ENCODE results near the gene MAP3K4. TPM values are rescaled to one million over a fixed set of nuclear protein-coding genes. Genes with fewer than 3 reads are reported as not detected.
"Not testable (repeated sequence)": the region's sequence is repeated elsewhere in the genome, so short reads cannot be mapped to it uniquely, and the experiment has no call there.

MAP3K4 gene
- total RNA-seq, 2 experiments from 2014 or later: 38.5 to 55.0 TPM

DNA sequence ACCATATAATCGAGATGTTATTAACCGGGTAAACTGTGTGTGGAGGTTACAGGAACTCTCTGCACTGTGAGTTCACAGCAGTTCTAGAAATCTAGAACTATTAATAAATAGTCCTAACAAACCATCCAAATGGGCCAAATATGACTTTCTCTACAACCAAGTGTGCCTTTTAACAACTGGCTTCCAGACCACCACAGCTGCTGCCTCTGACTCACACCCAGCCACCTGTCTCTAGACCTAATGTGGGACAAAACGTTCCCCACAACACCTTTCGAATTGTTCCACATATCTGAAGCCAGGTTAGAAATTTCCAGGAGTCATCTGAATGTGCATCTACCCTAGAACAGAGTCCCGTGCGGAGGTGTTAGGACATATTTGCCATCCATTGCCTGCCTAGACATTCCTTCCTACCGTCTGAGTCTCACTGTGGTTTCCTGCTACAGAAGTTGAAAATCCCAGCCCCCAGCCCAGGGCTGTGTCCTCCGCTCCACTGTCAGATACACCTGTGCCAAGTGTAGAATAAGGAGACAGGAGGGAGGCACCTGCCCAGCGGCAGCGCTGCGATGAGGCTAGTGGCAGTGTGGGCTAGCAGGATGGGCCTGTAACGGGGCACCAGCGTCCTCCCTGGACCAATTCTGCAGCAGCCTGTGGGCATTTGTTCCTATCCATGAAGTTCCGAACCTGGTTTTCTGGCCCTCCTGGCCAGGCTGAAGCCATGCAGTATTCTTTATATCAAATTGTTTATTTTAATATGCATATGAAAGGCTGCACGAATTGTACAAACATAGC lies 28.5 kb upstream of the MAP3K4 start:
- no peak for DNase-seq
- H3K4me3 Mint-ChIP-seq: no peak overlapping the region
- no peaks in the 10 kb centered on the region for H3K9me3 Mint-ChIP-seq (ENCODE audit: low read depth)
- H3K27me3 Mint-ChIP-seq: peaks cover 6% of the 10 kb centered on the region
- CTCF ChIA-PET: no interaction called here
- H3K4me1 Mint-ChIP-seq: no peaks in the 10 kb centered on the region
- no peak for ATAC-seq
- no peak overlapping the region for H3K27ac Mint-ChIP-seq
- no peaks in the 10 kb centered on the region for H3K36me3 Mint-ChIP-seq

DNA sequence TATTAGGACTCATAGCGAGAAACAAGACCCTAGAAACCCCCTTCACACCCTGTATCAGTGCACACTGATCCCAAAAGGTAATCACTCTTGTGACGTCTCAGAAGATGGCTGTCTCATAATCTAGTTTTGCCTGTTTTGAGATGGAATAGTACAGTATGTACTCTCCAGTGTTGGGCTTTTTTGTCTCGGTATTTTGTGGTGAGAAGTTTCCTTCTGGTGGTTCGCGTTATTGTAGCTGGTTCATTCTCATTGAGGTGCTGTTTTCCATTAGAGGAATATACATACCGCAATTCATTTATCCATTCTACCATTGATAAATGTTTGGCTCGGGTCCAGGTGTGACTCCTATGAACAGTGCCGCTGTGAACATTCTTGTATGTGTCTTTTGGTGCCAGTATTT lies 27.9 kb upstream of the MAP3K4 start:
- DNase-seq (no peak), ATAC-seq (no peak)
- Mint-ChIP-seq H3K27me3 (peaks cover 6% of the 10 kb centered on the region), H3K4me1 (no peaks in the 10 kb centered on the region), H3K27ac (no peak overlapping the region), H3K9me3 (ENCODE audit: low read depth) (no peaks in the 10 kb centered on the region), H3K4me3 (no peak overlapping the region), H3K36me3 (no peaks in the 10 kb centered on the region)
- CTCF ChIA-PET: no interaction called here

DNA sequence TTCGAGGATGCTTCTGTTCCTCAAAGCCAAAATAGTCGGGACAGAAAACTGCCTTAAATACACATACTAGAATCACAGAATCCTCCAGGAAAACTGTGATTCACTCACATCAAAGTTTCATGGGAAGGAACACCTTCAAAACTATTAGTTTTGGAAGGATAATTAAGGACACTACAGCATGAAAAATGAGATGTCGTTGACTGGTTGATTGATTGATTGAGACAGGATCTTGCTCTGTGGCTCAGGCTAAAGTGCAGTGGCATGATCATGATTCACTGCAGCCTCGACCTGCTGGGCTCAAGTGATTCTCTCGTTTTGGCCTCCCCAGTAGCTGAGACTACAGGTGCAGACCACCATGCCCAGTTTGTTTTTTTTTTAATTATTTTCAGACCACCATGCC lies 25.7 kb upstream of the MAP3K4 start:
- Mint-ChIP-seq H3K4me1 (no peaks in the 10 kb centered on the region), H3K4me3 (no peak overlapping the region), H3K27me3 (peaks cover 14% of the 10 kb centered on the region), H3K9me3 (ENCODE audit: low read depth) (no peaks in the 10 kb centered on the region), H3K27ac (no peak overlapping the region), H3K36me3 (no peaks in the 10 kb centered on the region)
- CTCF ChIA-PET: no interaction called here
- ATAC-seq (no peak), DNase-seq (no peak)

DNA sequence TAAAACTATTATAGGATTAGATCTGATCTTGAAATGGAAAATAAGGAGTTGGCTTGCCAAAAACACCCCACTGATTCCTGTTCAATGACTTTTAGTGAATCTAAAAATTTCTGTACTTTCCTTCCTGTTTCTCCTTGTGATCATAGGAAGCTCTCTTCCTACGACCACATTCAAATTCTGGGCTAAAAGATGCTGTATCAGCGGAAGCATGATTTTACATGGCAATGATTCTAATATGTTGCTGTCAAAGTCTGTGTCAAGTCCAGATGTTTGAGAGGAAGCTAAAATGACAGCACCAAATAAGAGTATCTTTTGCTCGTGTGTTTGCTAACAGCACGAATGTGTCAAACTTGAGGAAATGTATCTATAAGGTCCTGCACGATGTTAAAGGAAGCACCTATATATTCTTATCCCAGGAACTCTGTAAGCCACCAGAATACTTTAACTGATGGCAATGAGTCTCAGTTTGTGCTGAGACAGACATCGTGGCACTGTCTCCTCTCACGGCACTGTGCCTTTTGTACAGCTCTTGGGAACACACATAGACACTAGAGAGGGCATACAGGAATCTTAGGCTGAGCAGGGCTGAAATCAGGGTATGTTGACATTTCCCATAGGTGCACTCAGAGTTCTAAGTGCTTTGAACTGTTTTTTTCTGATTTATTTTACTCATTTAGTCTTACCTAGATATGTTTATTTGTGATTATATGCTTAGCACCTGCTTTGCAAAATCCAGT lies 24.9 kb upstream of the MAP3K4 start:
- Mint-ChIP-seq H3K27me3 (peaks cover 17% of the 10 kb centered on the region), H3K4me1 (no peaks in the 10 kb centered on the region), H3K9me3 (ENCODE audit: low read depth) (no peaks in the 10 kb centered on the region), H3K27ac (no peak overlapping the region), H3K36me3 (no peaks in the 10 kb centered on the region), H3K4me3 (no peak overlapping the region)
- ATAC-seq: no peak
- DNase-seq: no peak
- CTCF ChIA-PET: no interaction called here

DNA sequence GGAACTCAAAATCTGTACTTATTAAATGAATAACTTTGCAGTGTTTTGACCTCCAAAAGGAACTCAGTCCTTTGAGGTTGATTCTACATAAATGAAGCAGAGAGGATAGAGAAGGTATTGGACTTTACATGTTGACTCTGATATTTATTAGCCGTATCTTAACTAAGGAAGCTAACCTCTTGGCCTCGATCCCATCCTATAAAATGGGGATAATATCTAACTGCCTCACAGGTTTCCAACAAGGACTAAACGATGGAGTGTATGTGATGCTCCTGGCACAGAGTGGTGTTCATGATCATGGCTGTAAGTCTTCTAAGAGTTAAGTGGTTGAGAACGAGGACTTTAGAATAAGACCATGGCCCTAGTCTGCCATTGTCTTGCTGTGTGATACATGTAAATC lies 24.2 kb upstream of the MAP3K4 start:
- H3K36me3 Mint-ChIP-seq: no peaks in the 10 kb centered on the region
- CTCF ChIA-PET: no interaction called here
- H3K27ac Mint-ChIP-seq: no peak overlapping the region
- DNase-seq: no peak
- no peaks in the 10 kb centered on the region for H3K4me1 Mint-ChIP-seq
- H3K4me3 Mint-ChIP-seq: no peak overlapping the region
- H3K27me3 Mint-ChIP-seq: peaks cover 17% of the 10 kb centered on the region
- no peak for ATAC-seq
- no peaks in the 10 kb centered on the region for H3K9me3 Mint-ChIP-seq (ENCODE audit: low read depth)

DNA sequence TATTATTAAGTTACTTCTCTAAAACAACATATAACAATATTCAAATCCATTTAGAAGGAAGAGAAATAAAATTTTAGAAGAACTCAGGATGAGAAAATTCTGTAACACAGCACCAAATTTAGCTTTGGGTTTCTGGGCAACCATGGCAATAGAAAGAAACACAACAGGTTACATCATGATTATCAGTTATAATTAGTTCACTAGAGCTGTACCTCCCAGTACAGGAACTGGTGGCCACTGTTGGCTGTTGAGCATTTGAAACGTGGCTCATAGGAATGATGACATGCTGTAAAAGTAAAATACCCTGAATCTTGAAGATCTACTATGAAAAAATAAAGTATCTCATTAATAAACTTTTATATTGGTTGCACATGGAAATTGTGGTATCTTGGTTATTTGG lies 23.7 kb upstream of the MAP3K4 start:
- no peak for ATAC-seq
- DNase-seq: no peak
- Mint-ChIP-seq H3K4me3 (no peak overlapping the region), H3K36me3 (no peaks in the 10 kb centered on the region), H3K27me3 (peaks cover 17% of the 10 kb centered on the region), H3K4me1 (no peaks in the 10 kb centered on the region), H3K27ac (no peak overlapping the region), H3K9me3 (ENCODE audit: low read depth) (no peaks in the 10 kb centered on the region)
- CTCF ChIA-PET: no interaction called here

DNA sequence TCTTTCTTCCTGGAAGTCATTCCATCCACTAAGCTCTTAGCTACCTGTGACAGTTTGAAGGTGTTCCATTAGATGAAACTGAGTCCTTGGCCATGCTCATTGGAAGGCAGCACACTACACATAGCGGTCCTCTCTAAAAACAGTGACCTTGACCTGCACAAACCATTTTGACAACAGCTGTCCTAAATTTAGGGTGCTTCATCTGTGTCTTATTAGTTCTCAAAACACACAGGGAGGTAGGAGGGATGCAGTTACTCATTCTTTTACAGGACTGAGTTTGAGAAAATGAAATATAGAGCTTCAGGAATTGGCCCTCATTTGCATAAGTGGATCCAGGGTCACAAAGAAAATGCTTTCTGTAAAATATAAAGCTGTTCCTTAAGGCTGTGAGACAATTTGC lies 20.4 kb upstream of the MAP3K4 start:
- no peak overlapping the region for H3K27ac Mint-ChIP-seq
- CTCF ChIA-PET: interaction anchor here (1.0 to 1.3 kb wide), 3 partner anchors 40 to 403 kb away, joined by 3 to 4 read pairs (median 3); no protein-coding TSS in a partner anchor
- no peak overlapping the region for H3K4me3 Mint-ChIP-seq
- ATAC-seq (no peak), DNase-seq (no peak)
- H3K4me1 Mint-ChIP-seq: no peaks in the 10 kb centered on the region
- peaks cover 17% of the 10 kb centered on the region for H3K27me3 Mint-ChIP-seq
- no peaks in the 10 kb centered on the region for H3K36me3 Mint-ChIP-seq
- no peaks in the 10 kb centered on the region for H3K9me3 Mint-ChIP-seq (ENCODE audit: low read depth)

DNA sequence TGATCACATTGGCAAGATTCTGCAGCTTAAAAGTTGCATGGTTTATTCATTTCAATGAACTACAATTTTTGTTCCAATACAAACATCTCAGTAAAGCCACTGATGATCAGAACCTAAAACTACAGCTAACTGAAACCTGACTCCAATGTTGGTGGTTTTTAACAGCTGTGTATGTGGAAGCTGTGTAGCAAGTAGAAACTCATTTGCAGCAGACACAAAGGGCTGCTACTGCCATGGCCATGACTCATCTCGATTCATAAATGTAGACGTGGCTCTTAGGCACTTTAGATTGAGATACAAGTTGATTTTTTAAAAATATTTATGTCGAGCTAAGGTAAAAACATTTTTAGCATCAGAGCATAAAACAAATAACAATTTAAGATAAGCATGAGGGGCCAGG lies 19.5 kb upstream of the MAP3K4 start:
- Mint-ChIP-seq H3K36me3 (no peaks in the 10 kb centered on the region), H3K27me3 (peaks cover 17% of the 10 kb centered on the region), H3K4me1 (no peaks in the 10 kb centered on the region), H3K9me3 (ENCODE audit: low read depth) (no peaks in the 10 kb centered on the region), H3K27ac (no peak overlapping the region), H3K4me3 (no peak overlapping the region)
- CTCF ChIA-PET: interaction anchor here (1.0 to 1.3 kb wide), 2 partner anchors 43 to 402 kb away, joined by 3 read pairs; no protein-coding TSS in a partner anchor
- ATAC-seq (no peak), DNase-seq (no peak)

DNA sequence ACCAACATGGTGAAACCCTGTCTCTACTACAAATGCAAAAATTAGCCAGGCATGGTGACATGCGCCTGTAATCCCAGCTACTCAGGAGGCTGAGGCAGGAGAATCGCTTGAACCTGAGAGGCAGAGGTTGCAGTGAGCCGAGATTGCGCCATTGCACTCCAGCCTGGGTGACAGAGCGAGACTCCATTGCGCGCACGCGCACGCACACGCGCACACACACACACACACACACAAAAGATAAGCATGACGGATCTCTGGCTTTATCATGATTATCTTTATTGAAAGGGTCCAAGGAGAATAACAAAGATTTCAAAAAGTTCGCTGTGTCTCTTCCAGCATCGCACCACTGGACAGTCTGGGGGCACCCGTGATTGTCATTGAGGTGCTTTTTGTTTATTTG lies 19.0 kb upstream of the MAP3K4 start:
- H3K27me3 Mint-ChIP-seq: peaks cover 17% of the 10 kb centered on the region
- DNase-seq; ATAC-seq; H3K4me1 Mint-ChIP-seq; H3K4me3 Mint-ChIP-seq; H3K36me3 Mint-ChIP-seq; CTCF ChIA-PET; H3K27ac Mint-ChIP-seq; H3K9me3 Mint-ChIP-seq (ENCODE audit: low read depth): not testable (repeated sequence)

DNA sequence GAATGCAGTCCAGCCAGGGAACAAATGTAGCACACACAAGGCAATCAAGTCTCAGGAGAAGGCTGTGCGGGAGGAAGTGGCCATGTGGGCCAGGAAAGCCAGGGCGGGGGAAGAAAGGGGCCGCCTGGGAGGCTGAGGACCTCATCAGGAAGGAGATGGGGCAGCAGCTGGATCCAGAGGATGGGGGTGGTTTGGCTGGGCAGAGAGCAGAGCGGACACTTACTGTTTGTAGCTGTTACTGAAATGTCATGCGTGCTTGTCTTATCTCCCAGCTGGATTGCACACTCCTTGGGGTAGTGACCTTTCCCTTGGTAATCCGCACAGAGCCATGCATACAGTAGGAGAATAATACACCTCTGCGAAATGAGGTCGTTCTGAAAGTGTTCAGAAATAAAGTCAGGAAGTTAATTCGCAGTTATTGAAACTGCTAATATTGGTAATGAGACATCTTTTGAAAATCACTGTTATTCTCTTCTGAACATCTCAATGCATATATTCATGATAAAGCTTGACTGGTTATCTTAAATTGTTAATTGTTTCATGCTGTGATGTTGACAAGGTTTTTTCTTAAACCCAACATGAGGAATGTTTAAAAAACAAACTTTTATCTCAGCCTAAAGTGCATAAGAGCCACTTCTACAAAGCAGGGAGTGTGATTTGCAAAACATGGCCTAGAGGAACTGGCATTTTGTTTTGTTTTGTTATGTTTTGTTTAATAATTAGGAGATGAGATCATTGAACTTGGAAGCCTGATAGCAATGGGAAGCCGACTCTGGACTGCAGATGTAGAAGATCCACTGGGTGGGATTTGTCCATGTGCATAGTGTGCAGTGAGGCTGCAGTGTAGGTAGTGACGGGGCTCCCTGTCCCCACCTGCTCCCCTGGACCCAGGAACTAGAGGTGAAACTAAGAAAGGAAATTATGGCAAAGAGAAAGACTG lies 18.0 kb upstream of the MAP3K4 start:
- no peaks in the 10 kb centered on the region for H3K4me1 Mint-ChIP-seq
- H3K27ac Mint-ChIP-seq: no peak overlapping the region
- no peaks in the 10 kb centered on the region for H3K36me3 Mint-ChIP-seq
- no peak for ATAC-seq
- no peak for DNase-seq
- H3K4me3 Mint-ChIP-seq: no peak overlapping the region
- CTCF ChIA-PET: no interaction called here
- H3K27me3 Mint-ChIP-seq: peaks cover 24% of the 10 kb centered on the region
- no peaks in the 10 kb centered on the region for H3K9me3 Mint-ChIP-seq (ENCODE audit: low read depth)

DNA sequence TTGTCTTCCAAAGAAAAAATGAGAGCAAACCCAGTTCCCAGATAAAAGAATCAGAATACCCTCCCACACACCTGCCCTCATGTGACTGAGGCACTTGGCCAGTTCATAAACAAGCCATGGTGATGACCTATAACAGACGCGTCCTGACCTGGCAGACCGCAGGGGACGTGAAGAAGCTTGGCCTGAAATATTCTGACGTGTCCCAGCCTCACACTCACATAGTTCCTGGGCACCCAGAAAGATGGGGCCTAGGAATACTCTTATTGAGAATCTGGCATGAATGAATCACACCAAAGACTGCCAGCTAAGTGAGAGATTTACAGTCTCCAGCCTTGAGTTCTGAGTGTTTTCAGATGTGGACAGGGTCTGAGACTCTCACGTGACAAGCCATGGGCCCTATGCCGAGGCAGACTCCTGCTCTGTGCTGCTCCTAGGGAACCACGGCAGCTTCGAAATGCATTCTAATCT lies 17.2 kb upstream of the MAP3K4 start:
- ATAC-seq (no peak), DNase-seq (no peak)
- no peak overlapping the region for H3K4me3 Mint-ChIP-seq
- H3K27me3 Mint-ChIP-seq: peaks cover 29% of the 10 kb centered on the region
- CTCF ChIA-PET: no interaction called here
- H3K4me1 Mint-ChIP-seq: no peaks in the 10 kb centered on the region
- H3K36me3 Mint-ChIP-seq: no peaks in the 10 kb centered on the region
- no peaks in the 10 kb centered on the region for H3K9me3 Mint-ChIP-seq (ENCODE audit: low read depth)
- no peak overlapping the region for H3K27ac Mint-ChIP-seq

DNA sequence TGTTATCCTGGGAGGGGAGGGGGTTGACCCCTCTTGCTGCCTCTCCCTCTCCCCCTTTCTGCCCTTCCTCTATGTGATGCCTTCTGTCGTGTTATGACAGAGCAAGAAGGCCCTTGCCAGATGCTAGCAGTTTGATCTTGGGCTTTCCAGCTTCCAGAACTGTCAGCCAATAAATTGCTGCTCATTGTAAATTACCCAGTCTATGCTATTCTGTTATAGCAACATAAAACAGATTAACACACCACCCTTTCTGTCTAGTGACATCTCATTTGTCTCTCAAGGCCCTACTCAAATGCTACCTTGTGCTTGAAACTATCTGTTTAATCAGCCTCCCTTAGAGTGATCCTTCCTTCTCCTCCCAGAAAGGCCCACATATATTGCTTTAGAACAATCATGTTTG lies 16.4 kb upstream of the MAP3K4 start:
- H3K4me3 Mint-ChIP-seq: no peak overlapping the region
- DNase-seq: no peak
- H3K36me3 Mint-ChIP-seq: no peaks in the 10 kb centered on the region
- no peaks in the 10 kb centered on the region for H3K4me1 Mint-ChIP-seq
- CTCF ChIA-PET: no interaction called here
- no peak overlapping the region for H3K27ac Mint-ChIP-seq
- no peaks in the 10 kb centered on the region for H3K9me3 Mint-ChIP-seq (ENCODE audit: low read depth)
- peaks cover 25% of the 10 kb centered on the region for H3K27me3 Mint-ChIP-seq
- no peak for ATAC-seq

DNA sequence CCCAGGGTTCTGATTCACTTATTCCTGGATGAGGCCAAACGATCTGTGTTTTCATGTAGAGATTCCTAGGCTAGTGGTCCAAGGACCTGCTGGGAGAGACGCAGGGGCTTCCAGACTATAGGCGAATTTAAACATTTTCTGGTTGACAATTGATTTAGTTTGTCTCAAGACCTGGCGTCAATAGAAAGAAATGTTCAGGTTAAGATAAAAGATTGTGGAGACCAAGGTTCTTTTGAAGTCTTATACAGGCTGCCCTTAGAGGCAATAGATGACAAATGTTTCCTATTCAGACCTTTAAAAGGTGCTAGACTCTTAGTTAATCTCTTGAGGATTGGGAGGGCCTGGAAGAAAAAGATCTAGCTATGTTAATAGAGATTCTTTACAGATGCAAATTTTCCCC lies 15.6 kb upstream of the MAP3K4 start:
- H3K4me1 Mint-ChIP-seq; DNase-seq; H3K36me3 Mint-ChIP-seq; H3K27ac Mint-ChIP-seq; CTCF ChIA-PET; H3K4me3 Mint-ChIP-seq; ATAC-seq; H3K9me3 Mint-ChIP-seq (ENCODE audit: low read depth): not testable (repeated sequence)
- H3K27me3 Mint-ChIP-seq: peaks cover 21% of the 10 kb centered on the region
